GM12864 (cell line): ENCODE results near the gene ASPHD2.
"Not testable (repeated sequence)": the region's sequence is repeated elsewhere in the genome, so short reads cannot be mapped to it uniquely, and the experiment has no call there.

Source experiments
- DNase-seq: peaks from one replicate; pipeline ENCODE4 v3.0.0-alpha.2; 2011; ENCODE audit warnings: low read depth
- H3K4me3 ChIP-seq: 2 replicates; pipeline ENCODE4 v1.5.1; 2011; ENCODE audit warnings: mild to moderate bottlenecking, low read depth, low read length, control low read depth
- TF ChIP-seq, protein P1 (sequence below): IDR thresholded peaks from 2 replicates; pipeline ENCODE4 v1.5.1; 2011; ENCODE audit warnings: low read depth, mild to moderate bottlenecking, moderate library complexity, low read length, control low read depth, inconsistent platforms; ENCODE audit errors: missing control alignments

Gene ASPHD2

DNA sequence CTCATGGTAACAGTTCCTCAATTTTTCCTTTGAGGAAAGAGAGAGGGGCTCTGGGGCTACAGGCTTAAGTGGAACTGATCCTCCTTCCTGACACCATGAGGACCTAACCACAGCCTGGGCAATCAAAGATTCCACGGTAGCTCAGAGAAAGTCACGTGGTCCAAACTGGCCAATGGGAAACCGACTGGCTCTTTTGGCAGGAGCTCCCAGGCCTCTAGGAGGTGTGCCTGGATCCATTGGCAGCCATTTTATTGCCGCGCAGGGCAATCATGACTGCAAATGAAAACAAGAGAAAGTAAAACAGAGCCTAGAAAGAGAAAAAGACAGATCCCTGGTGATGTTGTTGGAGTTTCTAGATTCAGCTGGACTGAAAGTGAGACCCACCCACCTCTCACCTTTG is 27.3 kb upstream of the ASPHD2 start:
- no peak overlapping the region for H3K4me3 ChIP-seq
- TF ChIP-seq, protein P1, sequence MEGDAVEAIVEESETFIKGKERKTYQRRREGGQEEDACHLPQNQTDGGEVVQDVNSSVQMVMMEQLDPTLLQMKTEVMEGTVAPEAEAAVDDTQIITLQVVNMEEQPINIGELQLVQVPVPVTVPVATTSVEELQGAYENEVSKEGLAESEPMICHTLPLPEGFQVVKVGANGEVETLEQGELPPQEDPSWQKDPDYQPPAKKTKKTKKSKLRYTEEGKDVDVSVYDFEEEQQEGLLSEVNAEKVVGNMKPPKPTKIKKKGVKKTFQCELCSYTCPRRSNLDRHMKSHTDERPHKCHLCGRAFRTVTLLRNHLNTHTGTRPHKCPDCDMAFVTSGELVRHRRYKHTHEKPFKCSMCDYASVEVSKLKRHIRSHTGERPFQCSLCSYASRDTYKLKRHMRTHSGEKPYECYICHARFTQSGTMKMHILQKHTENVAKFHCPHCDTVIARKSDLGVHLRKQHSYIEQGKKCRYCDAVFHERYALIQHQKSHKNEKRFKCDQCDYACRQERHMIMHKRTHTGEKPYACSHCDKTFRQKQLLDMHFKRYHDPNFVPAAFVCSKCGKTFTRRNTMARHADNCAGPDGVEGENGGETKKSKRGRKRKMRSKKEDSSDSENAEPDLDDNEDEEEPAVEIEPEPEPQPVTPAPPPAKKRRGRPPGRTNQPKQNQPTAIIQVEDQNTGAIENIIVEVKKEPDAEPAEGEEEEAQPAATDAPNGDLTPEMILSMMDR = no peak
- no peak for DNase-seq

DNA sequence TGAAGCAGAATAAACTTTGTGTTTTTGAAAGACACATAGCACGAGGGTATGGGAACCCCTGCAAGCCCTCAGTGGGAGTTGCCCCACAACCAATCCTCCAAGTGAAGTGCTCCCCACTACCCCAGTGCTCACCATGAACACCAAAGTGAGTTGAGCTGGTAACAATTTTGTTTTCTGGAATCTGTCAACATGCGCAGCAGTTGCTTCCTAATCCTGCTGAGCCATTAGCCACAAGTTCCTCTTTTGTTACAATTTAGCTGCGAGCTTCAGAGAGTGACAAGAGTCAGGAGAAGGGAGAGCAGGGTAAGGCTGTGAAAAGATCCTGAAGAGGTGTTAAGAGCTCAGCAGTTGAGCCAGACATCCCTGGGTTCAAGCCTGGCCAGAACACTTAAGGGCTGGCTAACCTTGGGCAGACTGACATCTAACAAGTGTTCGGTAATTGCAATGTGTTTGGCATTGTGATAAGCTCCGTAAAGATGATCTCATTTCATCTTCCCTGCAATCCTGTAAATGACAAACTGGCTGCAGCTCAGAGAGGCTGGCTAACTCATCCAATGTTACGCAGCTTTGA is 24.1 kb upstream of the ASPHD2 start:
- DNase-seq = no peak
- no peak overlapping the region for H3K4me3 ChIP-seq
- TF ChIP-seq, protein P1 = no peak

DNA sequence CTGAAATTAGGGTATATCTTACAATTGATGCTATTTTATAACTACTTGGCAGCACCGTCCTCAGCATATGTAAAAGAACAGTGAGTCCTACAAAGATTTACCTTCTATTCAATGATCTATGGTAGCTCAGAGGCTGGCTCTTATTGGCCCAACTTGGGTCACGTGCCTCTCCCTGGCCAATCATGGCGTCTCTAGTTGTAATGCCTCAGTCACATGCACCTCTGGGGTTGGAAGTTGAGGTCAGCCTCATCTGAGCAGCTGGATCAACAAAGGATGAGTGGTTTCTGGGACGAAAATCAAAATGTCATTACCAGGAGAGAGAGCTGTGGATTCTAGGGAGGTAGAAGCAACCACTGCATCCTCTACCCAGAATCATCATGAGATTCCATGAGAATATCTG is 22.9 kb upstream of the ASPHD2 start:
- TF ChIP-seq, protein P1 = no peak
- no peak for DNase-seq
- no peak overlapping the region for H3K4me3 ChIP-seq

DNA sequence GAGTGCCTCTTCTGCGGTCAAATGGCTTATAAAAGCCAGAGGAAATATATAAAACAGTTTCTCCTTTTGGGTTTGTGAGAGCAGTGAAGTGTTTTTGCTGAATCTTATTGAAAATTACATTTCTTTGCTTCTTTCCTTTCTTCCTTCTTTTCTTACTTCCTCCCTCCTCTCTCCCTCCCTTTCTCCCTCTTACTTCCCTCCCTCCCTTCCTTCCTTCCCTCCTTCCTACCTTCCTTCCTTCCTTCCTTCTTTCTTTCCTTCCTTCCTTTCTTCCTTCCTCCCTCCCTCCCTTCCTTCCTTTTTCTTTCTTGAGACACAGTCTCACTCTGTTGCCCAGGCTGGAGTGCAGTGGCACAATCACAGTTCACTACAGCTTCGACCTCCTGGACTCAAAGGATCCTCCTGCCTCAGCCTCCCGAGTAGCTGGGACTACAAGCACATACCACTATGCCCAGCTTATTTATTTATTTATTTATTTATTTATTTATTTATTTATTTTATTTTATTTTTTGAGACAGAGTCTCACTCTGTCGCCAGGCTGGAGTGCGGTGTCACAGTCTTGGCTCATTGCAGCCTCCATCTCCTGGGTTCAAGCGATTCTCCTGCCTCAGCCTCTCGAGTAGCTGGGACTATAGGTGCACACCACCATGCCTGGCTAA is 20.4 kb upstream of the ASPHD2 start:
- not testable (repeated sequence) for H3K4me3 ChIP-seq, DNase-seq

DNA sequence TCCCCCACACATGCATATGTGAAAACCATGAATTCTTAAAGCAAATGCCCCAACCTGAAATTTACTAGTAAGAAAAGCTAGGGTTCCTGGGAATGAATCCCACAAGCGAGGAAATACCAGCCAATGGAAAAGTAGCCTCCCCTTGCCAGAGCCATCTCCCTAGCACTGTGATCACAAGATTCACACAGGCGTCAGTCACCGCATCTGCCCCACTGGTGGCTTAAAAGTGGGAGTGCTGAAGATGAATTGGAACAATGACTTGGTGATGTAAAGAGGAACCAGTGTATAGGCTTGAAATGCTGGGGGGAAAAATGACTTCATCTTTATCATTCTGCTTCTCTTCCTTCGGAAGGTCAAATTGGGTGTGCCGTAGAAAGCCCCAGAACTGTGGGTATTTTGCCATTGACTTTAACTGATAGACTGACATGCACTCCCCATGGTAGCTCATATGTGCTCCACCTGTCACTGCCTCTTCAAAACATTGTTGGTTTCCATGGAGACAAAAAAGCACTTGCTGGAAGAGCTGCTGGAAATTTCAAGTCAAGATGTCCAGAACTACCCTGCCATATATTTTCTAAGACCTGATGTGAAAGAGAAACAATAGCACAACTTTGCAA is 19.2 kb upstream of the ASPHD2 start:
- DNase-seq = no peak
- no peak overlapping the region for H3K4me3 ChIP-seq
- TF ChIP-seq, protein P1 = no peak

DNA sequence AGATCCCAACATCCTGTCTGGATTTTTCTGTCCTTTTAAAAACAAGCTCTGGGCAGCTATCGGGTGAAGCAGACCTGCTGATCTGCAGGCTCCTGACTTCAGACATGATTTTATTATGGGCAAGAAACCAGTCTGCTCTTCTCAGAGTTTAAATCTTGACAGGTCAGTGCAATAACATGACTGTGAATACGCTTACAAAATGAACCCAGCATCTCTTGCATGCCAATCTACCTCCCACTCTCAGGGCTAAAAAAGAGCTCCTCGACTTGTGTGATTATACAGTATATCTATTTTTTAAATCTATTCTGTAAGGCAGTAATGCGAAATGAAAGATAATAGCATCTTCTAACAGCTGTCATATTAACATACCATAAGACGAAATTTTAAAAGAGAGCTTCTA is 18.7 kb upstream of the ASPHD2 start:
- TF ChIP-seq, protein P1 = no peak
- no peak overlapping the region for H3K4me3 ChIP-seq
- DNase-seq = no peak

DNA sequence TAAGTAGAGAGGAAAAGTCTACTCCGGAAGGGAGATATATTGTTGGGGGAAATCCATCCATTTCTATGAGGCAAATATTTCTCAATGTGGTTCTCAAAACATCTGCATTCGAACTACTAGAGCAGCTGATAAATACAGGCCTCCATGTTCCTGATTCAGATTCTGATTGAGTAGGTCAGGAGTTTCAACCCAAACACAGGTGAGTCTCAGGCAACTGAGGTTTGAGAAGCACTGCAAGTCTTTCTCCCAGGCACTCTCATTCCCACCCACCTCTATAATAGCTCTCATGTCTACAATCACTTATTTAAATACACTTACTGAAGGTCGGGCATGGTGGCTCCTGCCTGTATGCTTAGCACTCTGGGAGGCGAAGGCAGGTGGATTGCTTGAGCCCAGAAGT is 14.7 kb upstream of the ASPHD2 start:
- TF ChIP-seq, protein P1 = no peak
- no peak overlapping the region for H3K4me3 ChIP-seq
- DNase-seq = no peak
